IMR-90 (cell line): ENCODE results near the gene TMEM204. TPM values are rescaled to one million over a fixed set of nuclear protein-coding genes. Genes with fewer than 3 reads are reported as not detected.

ENCODE experiments used
- ATAC-seq: fragments of 200-7000 bp; cut with Tn5 transposase; 2 replicates; pipeline ENCODE4 v1.9.1; 2020; ENCODE audit warnings: low read depth, mild to moderate bottlenecking, moderate library complexity
- BruUV-seq: library from RNA; stranded (reverse); fragments of 400-500 nt; replicated peaks from 2 replicates; lab custom pipeline; 2021; lab: Mats Ljungman, UMichigan
- CTCF ChIA-PET: fragments of 300-600 bp; formaldehyde crosslinking; extraction: SDS; loops from one replicate; lab custom pipeline; 2021; ENCODE audit warnings: antibody characterized with exemption; lab: Yijun Ruan, JAX
- POLR2A ChIA-PET: fragments of 300-600 bp; sonication (Branson Sonifier 250); formaldehyde crosslinking; loops from one replicate; lab custom pipeline; 2022; ENCODE audit warnings: antibody characterized with exemption; ENCODE audit not compliant: unreplicated experiment; lab: Charles Lee
- DNase-seq: peaks from one replicate; pipeline ENCODE4 v3.0.0; 2013
- H2AFZ ChIP-seq: replicated peaks from 2 replicates; pipeline ENCODE3; 2013; ENCODE audit warnings: low read length, mild to moderate bottlenecking; ENCODE audit not compliant: poor library complexity
- H2AK5ac ChIP-seq: 2 replicates; pipeline ENCODE4 v1.6.1; 2013; ENCODE audit warnings: low read depth, low read length, inconsistent platforms
- H2AK9ac ChIP-seq: replicated peaks from 2 replicates; pipeline ENCODE3; 2013; ENCODE audit warnings: mild to moderate bottlenecking, low read depth, low read length, moderate library complexity; ENCODE audit not compliant: poor library complexity
- H2BK120ac ChIP-seq: 2 replicates; pipeline ENCODE4 v1.6.1; 2013; ENCODE audit warnings: low read depth, low read length, inconsistent platforms
- H2BK15ac ChIP-seq: 3 replicates; pipeline ENCODE4 v1.6.1; 2013; ENCODE audit warnings: low read depth, low read length, inconsistent platforms
- H2BK20ac ChIP-seq: 2 replicates; pipeline ENCODE4 v1.6.1; 2013; ENCODE audit warnings: low read depth, mild to moderate bottlenecking, inconsistent platforms, low read length, moderate library complexity
- H2BK5ac ChIP-seq: 2 replicates; pipeline ENCODE4 v1.6.1; 2013; ENCODE audit warnings: mild to moderate bottlenecking, low read depth, low read length, inconsistent platforms; ENCODE audit not compliant: poor library complexity, severe bottlenecking
- H3K14ac ChIP-seq: replicated peaks from 2 replicates; pipeline ENCODE4 v1.6.1; 2013; ENCODE audit warnings: low read depth, low read length, inconsistent platforms
- H3K18ac ChIP-seq: 2 replicates; pipeline ENCODE4 v1.6.1; 2013; ENCODE audit warnings: low read depth, low read length, control low read depth
- H3K23ac ChIP-seq: 2 replicates; pipeline ENCODE4 v1.6.1; 2013; ENCODE audit warnings: low read depth, low read length, inconsistent platforms
- H3K27ac ChIP-seq: 2 replicates; pipeline ENCODE4 v1.5.1; 2013; ENCODE audit warnings: mild to moderate bottlenecking, control low read depth, low read length; ENCODE audit not compliant: insufficient read depth
- H3K27me3 ChIP-seq: 2 replicates; pipeline ENCODE4 v1.6.1; 2013; ENCODE audit warnings: low read length; ENCODE audit not compliant: control insufficient read depth, insufficient read depth
- H3K36me3 ChIP-seq: 2 replicates; pipeline ENCODE4 v1.6.1; 2013; ENCODE audit warnings: low read length, mixed read lengths; ENCODE audit not compliant: control insufficient read depth, insufficient read depth
- H3K4ac ChIP-seq: 2 replicates; pipeline ENCODE4 v1.6.1; 2013; ENCODE audit warnings: low read depth, low read length, inconsistent platforms
- H3K4me1 ChIP-seq: 2 replicates; pipeline ENCODE4 v1.6.1; 2013; ENCODE audit warnings: low read length, mixed read lengths; ENCODE audit not compliant: control insufficient read depth, insufficient read depth
- H3K4me2 ChIP-seq: 2 replicates; pipeline ENCODE4 v1.6.1; 2013; ENCODE audit warnings: low read depth, mild to moderate bottlenecking, control low read depth, low read length, moderate library complexity
- H3K4me3 ChIP-seq: 2 replicates; pipeline ENCODE4 v1.5.1; 2013; ENCODE audit warnings: low read depth, mild to moderate bottlenecking, control low read depth, low read length, moderate library complexity; ENCODE audit not compliant: insufficient read depth
- H3K56ac ChIP-seq: 2 replicates; pipeline ENCODE4 v1.6.1; 2013; ENCODE audit warnings: low read length, inconsistent platforms; ENCODE audit not compliant: insufficient read depth; ENCODE audit errors: extremely low read depth
- H3K79me1 ChIP-seq, 2 experiments: 2 replicates each; pipeline ENCODE4 v1.6.1; 2013; ENCODE audit warnings: low read length in 2 of 2, inconsistent platforms in 1 of 2, low read depth in 1 of 2
- H3K9ac ChIP-seq: 2 replicates; pipeline ENCODE4 v1.6.1; 2013; ENCODE audit warnings: low read depth, low read length, control low read depth
- H3K9me1 ChIP-seq: 2 replicates; pipeline ENCODE4 v1.6.1; 2013; ENCODE audit warnings: low read length, inconsistent platforms; ENCODE audit not compliant: insufficient read depth
- H3K9me3 ChIP-seq: 2 replicates; pipeline ENCODE4 v1.6.1; 2013; ENCODE audit warnings: low read length; ENCODE audit not compliant: control insufficient read depth, insufficient read depth
- H4K20me1 ChIP-seq: 2 replicates; pipeline ENCODE4 v1.6.1; 2013; ENCODE audit warnings: low read length, inconsistent platforms; ENCODE audit not compliant: insufficient read depth
- H4K5ac ChIP-seq: 2 replicates; pipeline ENCODE4 v1.6.1; 2013; ENCODE audit warnings: mild to moderate bottlenecking, low read depth, low read length, control low read depth
- H4K8ac ChIP-seq, 2 experiments: 2 replicates each; pipeline ENCODE4 v1.6.1; 2013; ENCODE audit warnings: low read depth in 2 of 2, low read length in 2 of 2, control low read depth in 1 of 2, inconsistent platforms in 1 of 2
- H4K91ac ChIP-seq: 2 replicates; pipeline ENCODE4 v1.6.1; 2013; ENCODE audit warnings: low read depth, low read length, inconsistent platforms; ENCODE audit not compliant: insufficient read depth
- BHLHE40 ChIP-seq: fragments of 150-350 bp; IDR thresholded peaks from 2 replicates; pipeline ENCODE4 v1.6.1; 2016; ENCODE audit warnings: mild to moderate bottlenecking, low read depth, low read length
- CEBPB ChIP-seq: IDR thresholded peaks from 2 replicates; pipeline ENCODE4 v1.6.1; 2012; ENCODE audit warnings: low read depth, low read length, improper control_type of control experiment
- CHD1 ChIP-seq: IDR thresholded peaks from 2 replicates; pipeline ENCODE4 v1.6.1; 2012; ENCODE audit warnings: low read depth, low read length, improper control_type of control experiment
- CTCF ChIP-seq: conservative IDR thresholded peaks from 2 replicates; pipeline ENCODE4 v1.5.1; 2012; ENCODE audit warnings: mild to moderate bottlenecking, low read depth, low read length, improper control_type of control experiment
- ELK1 ChIP-seq: fragments of 150-350 bp; IDR thresholded peaks from 2 replicates; pipeline ENCODE4 v1.6.1; 2016; ENCODE audit warnings: low read depth, mild to moderate bottlenecking, low read length, moderate library complexity, borderline replicate concordance
- FOS ChIP-seq: fragments of 150-350 bp; IDR thresholded peaks from 2 replicates; pipeline ENCODE4 v1.6.1; 2016; ENCODE audit warnings: low read depth, low read length
- MAFK ChIP-seq: IDR thresholded peaks from 2 replicates; pipeline ENCODE4 v1.6.1; 2012; ENCODE audit warnings: low read depth, low read length, improper control_type of control experiment
- MAZ ChIP-seq: IDR thresholded peaks from 2 replicates; pipeline ENCODE4 v1.6.1; 2012; ENCODE audit warnings: low read depth, mild to moderate bottlenecking, low read length, improper control_type of control experiment, moderate library complexity, borderline replicate concordance
- MXI1 ChIP-seq: IDR thresholded peaks from 2 replicates; pipeline ENCODE4 v1.6.1; 2012; ENCODE audit warnings: low read depth, mild to moderate bottlenecking, low read length, moderate library complexity, borderline replicate concordance
- NFE2L2 ChIP-seq: fragments of 150-350 bp; IDR thresholded peaks from 2 replicates; pipeline ENCODE4 v1.6.1; 2016; ENCODE audit warnings: low read depth, mild to moderate bottlenecking, low read length
- POLR2A ChIP-seq: IDR thresholded peaks from 2 replicates; pipeline ENCODE4 v1.6.1; 2012; ENCODE audit warnings: mild to moderate bottlenecking, low read depth, low read length
- RAD21 ChIP-seq: IDR thresholded peaks from 2 replicates; pipeline ENCODE4 v1.6.1; 2012; ENCODE audit warnings: low read length, improper control_type of control experiment
- RCOR1 ChIP-seq: IDR thresholded peaks from 2 replicates; pipeline ENCODE4 v1.6.1; 2012; ENCODE audit warnings: mild to moderate bottlenecking, low read length, improper control_type of control experiment; ENCODE audit not compliant: insufficient replicate concordance
- RFX5 ChIP-seq: IDR thresholded peaks from 2 replicates; pipeline ENCODE4 v1.8.0; 2012; ENCODE audit warnings: low read depth, mild to moderate bottlenecking, low read length, moderate library complexity
- SMC3 ChIP-seq: fragments of 150-350 bp; IDR thresholded peaks from 2 replicates; pipeline ENCODE4 v1.6.1; 2016; ENCODE audit warnings: low read depth, mild to moderate bottlenecking, antibody characterized with exemption, low read length, moderate library complexity
- USF2 ChIP-seq: fragments of 150-350 bp; IDR thresholded peaks from 2 replicates; pipeline ENCODE4 v1.6.1; 2017; ENCODE audit warnings: mild to moderate bottlenecking, antibody characterized with exemption, low read length, low read depth
- WGBS, 2 experiments: methylation state at CpG; one replicate each; pipeline versions ENCODE4 v1.1.5 to v1.1.7; 2013; ENCODE audit warnings: missing lambda C conversion rate in 2 of 2; ENCODE audit not compliant: insufficient read length in 1 of 2; ENCODE audit errors: extremely low coverage in 2 of 2; 5-methylcytosine and 5-hydroxymethylcytosine counted together
- dilution Hi-C: fragments of 300-500 bp; cut with HindIII; formaldehyde crosslinking; loops from one replicate; pipeline ENCODE4 v1.14.3; 2018; ENCODE audit warnings: low sequenced_read_pairs; ENCODE audit not compliant: unreplicated experiment
- in situ Hi-C: fragments of 300-500 bp; cut with MboI; formaldehyde crosslinking; loops from 3 replicates; pipeline ENCODE4 v1.14.3; 2019; ENCODE audit warnings: low sequenced_read_pairs, inconsistent platforms, mixed read lengths
- intact Hi-C: fragments of 100-400 bp; cut with micrococcal nuclease; formaldehyde crosslinking; loops from 2 replicates; pipeline ENCODE4 v1.10.0; 2022
- polyA plus RNA-seq, 3 experiments: library from polyadenylated mRNA; depleted of rRNA; stranded (reverse); fragments of >200 nt; gene quantifications; 2 replicates each; pipeline ENCODE4 v1.2.3, GENCODE V29; 2012; ENCODE audit warnings: low replicate concordance in 1 of 3
- total RNA-seq: library from RNA; depleted of rRNA; stranded (reverse); fragments of >200 nt; gene quantifications from 2 replicates; pipeline ENCODE4 v1.2.3, GENCODE V29; 2012

TMEM204 gene
- total and polyA plus RNA-seq, 2 of the 4 experiments (the other 2 are of a cell fraction), result 7.0 to 12.3 TPM

- H3K9ac ChIP-seq, result no peak overlapping the region
- H3K9me1 ChIP-seq, result no peaks in the 10 kb centered on the region
- peaks cover 21% of the 10 kb centered on the region for H3K36me3 ChIP-seq
- H2BK20ac ChIP-seq, result no peak overlapping the region
- H2AK5ac ChIP-seq, result no peak overlapping the region
- no peaks in the 10 kb centered on the region for H3K79me1 ChIP-seq
- no TSS peak for BruUV-seq
- H3K9me3 ChIP-seq, result peaks cover 4% of the 10 kb centered on the region
- H3K14ac ChIP-seq, result no peak overlapping the region
- 97% methylated on average over 10 of the region's 15 CpGs; no CpG with 5 or more reads in 1 of the 2 experiments for WGBS, 2 experiments
- in situ Hi-C loops (no loop called here), intact Hi-C loops (no loop called here), dilution Hi-C loops (no loop called here)
- no peak overlapping the region for H2BK5ac ChIP-seq
- no peak for TF ChIP-seq RFX5
- TF ChIP-seq NFE2L2, result no peak
- no peak for TF ChIP-seq USF2
- TF ChIP-seq MAZ, result no peak
- no peak for TF ChIP-seq BHLHE40
- TF ChIP-seq POLR2A, result no peak
- TF ChIP-seq RCOR1, result no peak
- no peak for TF ChIP-seq CEBPB
- no peak for TF ChIP-seq SMC3
- TF ChIP-seq CHD1, result no peak
- no peak for TF ChIP-seq RAD21
- no peak for TF ChIP-seq FOS
- TF ChIP-seq MAFK, result no peak
- no peak for TF ChIP-seq CTCF
- TF ChIP-seq MXI1, result no peak
- no peak for TF ChIP-seq ELK1
- no peak overlapping the region for H4K91ac ChIP-seq
- H3K4ac ChIP-seq, result no peak overlapping the region
- no peaks in the 10 kb centered on the region; the same call in 1 of the 2 replicates for H4K20me1 ChIP-seq
- no peak overlapping the region for H2BK120ac ChIP-seq
- no peaks in the 10 kb centered on the region for H3K27me3 ChIP-seq
- no peak overlapping the region for H3K27ac ChIP-seq
- no peak overlapping the region for H3K4me2 ChIP-seq
- H4K5ac ChIP-seq, result no peak overlapping the region
- H2BK15ac ChIP-seq, result no peak overlapping the region
- ChIA-PET POLR2A (no interaction called here), CTCF (no interaction called here)
- ATAC-seq (no peak), DNase-seq (no peak)
- no peak overlapping the region for H3K56ac ChIP-seq
- H2AK9ac ChIP-seq, result no peak overlapping the region
- H3K18ac ChIP-seq, result no peak overlapping the region
- no peaks in the 10 kb centered on the region for H3K4me1 ChIP-seq
- H3K4me3 ChIP-seq, result no peak overlapping the region
- H4K8ac ChIP-seq, result no peak overlapping the region
- no peak overlapping the region for H2AFZ ChIP-seq
- no peak overlapping the region for H3K23ac ChIP-seq
Measured at GRCh38 chr16:1512774-1513173, 20.7 kb upstream of the TMEM204 start.
